ENCODE measurements around the gene DBP. TPM values are rescaled to one million over a fixed set of nuclear protein-coding genes. Genes with fewer than 3 reads are reported as not detected.
A peak's percentile ranks its signal among the peaks of the same experiment; 100 is the strongest.
"Not testable (repeated sequence)": the region's sequence is repeated elsewhere in the genome, so short reads cannot be mapped to it uniquely, and the experiment has no call there.

The DBP gene
- total RNA-seq, 1 donor from 2014 or later, result 3.9 TPM

DNA sequence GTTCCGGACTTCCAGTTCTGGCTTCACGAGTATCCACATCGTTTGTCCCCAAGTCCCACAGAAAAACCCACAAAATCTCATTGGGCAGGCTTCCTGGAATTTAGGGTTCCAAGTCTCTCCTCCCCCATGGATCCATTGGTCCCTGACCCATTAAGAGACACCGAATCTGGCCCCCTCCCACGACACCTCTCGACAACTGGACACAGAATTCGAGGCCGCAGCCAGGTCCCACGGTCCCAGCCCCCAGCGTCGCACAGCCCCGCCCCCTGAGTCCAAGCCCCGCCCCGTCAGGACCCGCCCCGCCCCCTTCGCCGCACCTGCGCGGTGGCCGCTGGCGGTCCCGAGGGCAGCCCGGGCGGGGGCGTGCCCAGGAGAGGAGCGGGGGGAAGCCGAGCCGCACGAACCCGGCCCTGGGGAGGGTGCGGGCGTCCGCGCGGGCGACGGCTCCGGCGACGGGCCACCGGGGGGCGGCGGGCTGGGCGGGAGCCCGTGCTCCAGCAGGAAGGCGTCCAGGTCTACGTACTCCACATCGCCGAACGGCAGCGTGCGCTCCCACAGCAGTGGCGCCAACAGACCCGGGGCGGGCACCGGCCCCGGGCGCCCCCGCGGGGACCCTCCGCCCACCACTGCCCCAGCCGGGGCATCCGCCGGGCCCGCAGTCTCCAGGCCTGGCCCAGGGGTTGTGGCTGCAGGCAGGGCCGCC is 1.8 kb downstream of the DBP start:
- peak overlapping the region; percentile 86 for H3K27ac Mint-ChIP-seq (ENCODE audit: unreplicated experiment)
- H3K27me3 Mint-ChIP-seq (ENCODE audit: low read depth), result no peaks in the 10 kb centered on the region
- TF ChIP-seq, protein P1, sequence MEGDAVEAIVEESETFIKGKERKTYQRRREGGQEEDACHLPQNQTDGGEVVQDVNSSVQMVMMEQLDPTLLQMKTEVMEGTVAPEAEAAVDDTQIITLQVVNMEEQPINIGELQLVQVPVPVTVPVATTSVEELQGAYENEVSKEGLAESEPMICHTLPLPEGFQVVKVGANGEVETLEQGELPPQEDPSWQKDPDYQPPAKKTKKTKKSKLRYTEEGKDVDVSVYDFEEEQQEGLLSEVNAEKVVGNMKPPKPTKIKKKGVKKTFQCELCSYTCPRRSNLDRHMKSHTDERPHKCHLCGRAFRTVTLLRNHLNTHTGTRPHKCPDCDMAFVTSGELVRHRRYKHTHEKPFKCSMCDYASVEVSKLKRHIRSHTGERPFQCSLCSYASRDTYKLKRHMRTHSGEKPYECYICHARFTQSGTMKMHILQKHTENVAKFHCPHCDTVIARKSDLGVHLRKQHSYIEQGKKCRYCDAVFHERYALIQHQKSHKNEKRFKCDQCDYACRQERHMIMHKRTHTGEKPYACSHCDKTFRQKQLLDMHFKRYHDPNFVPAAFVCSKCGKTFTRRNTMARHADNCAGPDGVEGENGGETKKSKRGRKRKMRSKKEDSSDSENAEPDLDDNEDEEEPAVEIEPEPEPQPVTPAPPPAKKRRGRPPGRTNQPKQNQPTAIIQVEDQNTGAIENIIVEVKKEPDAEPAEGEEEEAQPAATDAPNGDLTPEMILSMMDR (IDR thresholded peaks at IDR 0.05), result no peak
- no peaks in the 10 kb centered on the region for H3K9me3 Mint-ChIP-seq (ENCODE audit: low read depth)
- peak overlapping the region; percentile 70 for H3K4me3 Mint-ChIP-seq (ENCODE audit: unreplicated experiment)
- peaks cover 52% of the 10 kb centered on the region for H3K4me1 Mint-ChIP-seq (ENCODE audit: low read depth)
- no peaks in the 10 kb centered on the region for H3K36me3 Mint-ChIP-seq (ENCODE audit: low read depth)
- no peak for DNase-seq (ENCODE audit: low spot score)

DNA sequence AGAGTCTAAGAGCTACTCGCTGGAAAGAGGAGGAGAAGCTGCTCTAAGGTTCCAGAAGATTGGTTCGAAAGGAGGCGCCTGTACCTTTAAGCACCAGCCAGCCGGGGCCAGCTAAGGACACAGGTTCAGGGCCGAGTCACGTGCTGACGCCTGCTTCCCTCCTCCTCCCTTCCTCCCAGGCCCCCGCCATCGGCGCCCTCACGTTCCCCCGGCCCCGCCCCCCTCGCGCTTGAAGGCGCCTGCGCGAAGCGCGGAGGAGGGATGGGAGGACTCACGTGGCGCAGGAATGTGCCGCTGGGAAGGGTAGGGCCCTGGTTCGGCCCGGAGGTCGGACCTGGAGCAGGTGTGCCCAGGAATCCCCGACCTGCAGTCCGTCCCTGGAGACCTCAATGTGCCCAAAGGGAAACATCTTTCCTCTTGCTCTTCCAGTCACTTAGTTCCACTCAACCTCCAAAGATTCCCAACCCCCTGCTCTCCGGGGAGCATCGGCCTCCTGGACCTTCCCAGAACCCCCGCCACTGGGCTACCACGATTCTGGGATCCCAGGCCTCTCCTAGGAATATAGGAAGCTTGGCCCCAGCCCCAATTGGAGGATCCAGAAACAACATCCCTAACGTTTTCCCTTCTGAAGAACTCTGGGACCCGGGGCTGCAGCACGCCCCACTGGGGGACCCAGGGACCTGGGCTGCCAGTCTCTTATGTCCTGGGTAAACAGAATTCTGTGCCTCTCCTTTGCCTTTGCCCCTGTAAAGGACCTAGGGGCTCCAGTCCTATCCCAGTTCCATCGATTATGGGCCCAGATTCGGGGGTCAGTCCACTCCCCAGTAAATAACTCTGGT is 2.5 kb downstream of the DBP start:
- peak overlapping the region; percentile 86 for H3K27ac Mint-ChIP-seq (ENCODE audit: unreplicated experiment)
- no peaks in the 10 kb centered on the region for H3K36me3 Mint-ChIP-seq (ENCODE audit: low read depth)
- DNase-seq (ENCODE audit: low spot score), result peak; percentile 98
- no peaks in the 10 kb centered on the region for H3K27me3 Mint-ChIP-seq (ENCODE audit: low read depth)
- H3K4me1 Mint-ChIP-seq (ENCODE audit: low read depth), result peaks cover 59% of the 10 kb centered on the region
- peak overlapping the region; percentile 65 for H3K4me3 Mint-ChIP-seq (ENCODE audit: unreplicated experiment)
- no peaks in the 10 kb centered on the region for H3K9me3 Mint-ChIP-seq (ENCODE audit: low read depth)
- TF ChIP-seq, protein P1 (IDR thresholded peaks at IDR 0.05), result no peak

DNA sequence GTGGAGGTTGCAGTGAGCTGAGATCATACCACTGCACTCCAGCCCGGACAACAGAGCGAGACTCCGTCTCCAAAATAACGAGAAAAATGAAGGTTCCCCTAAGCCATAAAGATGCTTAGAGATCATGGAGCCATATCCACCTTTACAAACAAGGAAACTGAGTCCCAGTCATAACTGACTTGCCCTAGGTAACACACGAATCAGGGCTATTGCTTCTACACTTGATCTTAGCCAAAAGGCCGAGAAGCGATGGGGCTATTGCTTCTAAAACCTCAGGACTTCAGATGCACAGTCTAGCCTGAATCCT is 3.2 kb downstream of the DBP start:
- TF ChIP-seq, protein P1 (IDR thresholded peaks at IDR 0.05), result no peak
- no peaks in the 10 kb centered on the region for H3K9me3 Mint-ChIP-seq (ENCODE audit: low read depth)
- H3K27me3 Mint-ChIP-seq (ENCODE audit: low read depth), result no peaks in the 10 kb centered on the region
- peak overlapping the region; percentile 33 for H3K4me3 Mint-ChIP-seq (ENCODE audit: unreplicated experiment)
- H3K36me3 Mint-ChIP-seq (ENCODE audit: low read depth), result no peaks in the 10 kb centered on the region
- peak overlapping the region; percentile 86 for H3K27ac Mint-ChIP-seq (ENCODE audit: unreplicated experiment)
- peaks cover 59% of the 10 kb centered on the region for H3K4me1 Mint-ChIP-seq (ENCODE audit: low read depth)
- DNase-seq (ENCODE audit: low spot score), result no peak

DNA sequence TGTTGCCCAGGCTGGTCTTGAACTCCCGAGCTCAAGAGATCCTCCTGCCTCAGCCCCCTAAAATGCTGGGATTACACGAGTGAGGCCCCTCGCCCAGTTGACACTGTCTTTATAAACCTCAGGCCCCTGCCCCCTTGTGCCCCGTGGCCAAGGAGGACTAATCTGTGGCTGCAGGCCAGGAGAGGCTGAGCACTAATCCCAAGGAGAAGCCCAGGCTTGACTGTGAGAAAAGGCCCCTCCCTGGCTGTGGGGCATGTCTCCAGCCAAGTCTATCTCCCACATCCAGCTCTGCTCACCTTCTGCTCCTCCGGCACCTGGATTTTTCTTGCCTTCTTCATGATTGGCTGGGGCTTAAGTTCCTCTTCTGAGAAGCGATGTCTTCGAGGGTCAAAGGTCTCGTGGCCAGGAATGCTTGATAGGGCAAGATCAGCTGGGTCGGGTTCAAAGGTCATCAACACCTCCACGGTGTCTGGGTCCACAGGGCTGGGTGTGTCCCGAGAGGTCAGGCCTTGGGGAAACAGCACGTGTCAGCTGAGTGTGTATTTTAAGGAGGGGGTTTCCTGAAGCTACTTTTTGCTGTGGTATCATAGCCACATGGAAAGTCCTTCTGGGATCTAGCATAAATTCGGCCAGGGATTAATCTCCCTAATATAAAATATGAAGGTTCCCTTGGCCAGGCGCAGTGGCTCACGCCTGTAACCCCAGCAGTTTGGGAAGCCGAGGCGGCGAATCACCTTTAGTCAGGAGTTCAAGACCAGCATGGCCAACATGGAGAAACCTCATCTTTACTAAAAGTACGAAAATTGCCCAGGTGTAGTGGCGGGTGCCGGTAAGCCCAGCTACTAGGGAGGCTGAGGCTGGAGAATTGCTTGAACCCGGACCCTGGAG is 3.8 kb downstream of the DBP start:
- no peaks in the 10 kb centered on the region for H3K9me3 Mint-ChIP-seq (ENCODE audit: low read depth)
- TF ChIP-seq, protein P1 (IDR thresholded peaks at IDR 0.05), result no peak
- no peak for DNase-seq (ENCODE audit: low spot score)
- H3K4me1 Mint-ChIP-seq (ENCODE audit: low read depth), result peaks cover 53% of the 10 kb centered on the region
- no peak overlapping the region for H3K27ac Mint-ChIP-seq (ENCODE audit: unreplicated experiment)
- no peak overlapping the region for H3K4me3 Mint-ChIP-seq (ENCODE audit: unreplicated experiment)
- H3K27me3 Mint-ChIP-seq (ENCODE audit: low read depth), result no peaks in the 10 kb centered on the region
- H3K36me3 Mint-ChIP-seq (ENCODE audit: low read depth), result no peaks in the 10 kb centered on the region

DNA sequence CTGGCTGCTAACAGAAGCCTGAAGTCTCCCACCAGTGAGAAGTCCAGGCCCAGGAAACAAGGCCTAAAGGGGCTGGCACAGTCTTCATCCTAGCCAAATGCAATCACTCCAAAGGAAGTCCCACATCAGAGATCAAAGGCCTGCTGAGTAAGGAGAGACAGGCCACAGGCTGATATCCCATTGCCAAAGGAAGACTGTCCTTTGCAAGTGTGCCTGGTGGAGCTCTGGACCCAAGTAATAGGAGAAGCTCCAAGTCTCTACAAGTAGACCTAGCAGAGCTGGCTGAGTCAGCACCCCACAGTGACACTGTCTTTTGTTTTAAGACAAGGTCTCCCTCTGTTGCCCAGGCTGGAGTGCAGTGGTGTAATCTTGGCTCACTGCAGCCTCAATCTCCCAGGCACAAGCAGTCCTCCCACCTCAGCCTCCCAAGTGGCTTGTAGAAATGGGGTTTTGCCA is 4.5 kb downstream of the DBP start:
- Mint-ChIP-seq H3K4me3 (ENCODE audit: unreplicated experiment) (no peak overlapping the region), H3K4me1 (ENCODE audit: low read depth) (peaks cover 47% of the 10 kb centered on the region), H3K27ac (ENCODE audit: unreplicated experiment) (peak overlapping the region; percentile 5), H3K9me3 (ENCODE audit: low read depth) (no peaks in the 10 kb centered on the region), H3K27me3 (ENCODE audit: low read depth) (no peaks in the 10 kb centered on the region), H3K36me3 (ENCODE audit: low read depth) (no peaks in the 10 kb centered on the region)
- TF ChIP-seq, protein P1 (IDR thresholded peaks at IDR 0.05), result no peak
- DNase-seq (ENCODE audit: low spot score), result no peak

DNA sequence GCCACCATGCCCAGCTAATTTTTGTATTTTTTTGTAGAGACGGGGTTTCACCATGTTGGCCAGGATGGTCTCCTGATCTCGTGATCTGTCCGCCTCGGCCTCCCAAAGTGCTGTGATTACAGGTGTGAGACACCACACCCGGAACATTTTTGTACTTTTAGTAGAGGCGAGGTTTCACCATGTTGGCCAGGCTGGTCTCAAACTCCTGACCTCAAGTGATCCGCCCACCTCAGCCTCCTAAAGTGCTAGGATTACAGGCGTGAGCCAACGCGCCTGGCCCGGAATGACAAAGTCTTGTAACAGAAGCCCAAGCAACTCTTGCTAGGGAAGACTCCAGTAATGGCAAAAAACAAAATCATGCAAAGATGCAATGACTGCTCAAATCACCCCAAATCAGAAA is 4.9 kb downstream of the DBP start:
- not testable (repeated sequence) for H3K9me3 Mint-ChIP-seq (ENCODE audit: low read depth); H3K27me3 Mint-ChIP-seq (ENCODE audit: low read depth); H3K36me3 Mint-ChIP-seq (ENCODE audit: low read depth); H3K4me3 Mint-ChIP-seq (ENCODE audit: unreplicated experiment); DNase-seq (ENCODE audit: low spot score)
- peak overlapping the region; percentile 5 for H3K27ac Mint-ChIP-seq (ENCODE audit: unreplicated experiment)
- peaks cover 43% of the 10 kb centered on the region for H3K4me1 Mint-ChIP-seq (ENCODE audit: low read depth)

Measured in chondrocyte (in vitro differentiated cells).